GF-D8 (cell line): ENCODE data around the gene KCNQ1.

ENCODE experiments used
- DNase-seq: peaks from one replicate; lab custom pipeline; 2025; lab: John Stamatoyannopoulos, UW

Gene KCNQ1

GRCh38 chr11:2509481-2510001 lies 64.7 kb downstream of the KCNQ1 start:
- DNase-seq: no peak

GRCh38 chr11:2510626-2511402 lies 66.0 kb downstream of the KCNQ1 start:
- DNase-seq: no peak

- DNase-seq: no peak
Observed at GRCh38 chr11:2511421-2512369, 66.9 kb downstream of the KCNQ1 start.

GRCh38 chr11:2512431-2513407 lies 67.9 kb downstream of the KCNQ1 start:
- DNase-seq: no peak

GRCh38 chr11:2513441-2513840 lies 68.6 kb downstream of the KCNQ1 start:
- DNase-seq: no peak

- no peak for DNase-seq
Observed at GRCh38 chr11:2515401-2516275, 70.8 kb downstream of the KCNQ1 start.

GRCh38 chr11:2516276-2517015 lies 71.6 kb downstream of the KCNQ1 start:
- DNase-seq: no peak

- DNase-seq: no peak
Observed at GRCh38 chr11:2517016-2517385, 72.2 kb downstream of the KCNQ1 start.

- DNase-seq: no peak
Observed at GRCh38 chr11:2517386-2518064, 72.7 kb downstream of the KCNQ1 start.

- DNase-seq: no peak
Observed at GRCh38 chr11:2518111-2518982, 73.5 kb downstream of the KCNQ1 start.

GRCh38 chr11:2518983-2519340 lies 74.2 kb downstream of the KCNQ1 start:
- no peak for DNase-seq

- no peak for DNase-seq
Observed at GRCh38 chr11:2519517-2519861, 74.7 kb downstream of the KCNQ1 start.

- no peak for DNase-seq
Observed at GRCh38 chr11:2519862-2520735, 75.3 kb downstream of the KCNQ1 start.

- no peak for DNase-seq
Observed at GRCh38 chr11:2520736-2521035, 75.9 kb downstream of the KCNQ1 start.

GRCh38 chr11:2521081-2521732 lies 76.4 kb downstream of the KCNQ1 start:
- no peak for DNase-seq

GRCh38 chr11:2521733-2522630 lies 77.2 kb downstream of the KCNQ1 start:
- no peak for DNase-seq
